ENCODE measurements around the gene MAP4. TPM values are rescaled to one million over a fixed set of nuclear protein-coding genes. Genes with fewer than 3 reads are reported as not detected.

MAP4 gene
- total RNA-seq, 4 donors from 2014 or later: 55.0 to 171 (median 89.3) TPM

DNA sequence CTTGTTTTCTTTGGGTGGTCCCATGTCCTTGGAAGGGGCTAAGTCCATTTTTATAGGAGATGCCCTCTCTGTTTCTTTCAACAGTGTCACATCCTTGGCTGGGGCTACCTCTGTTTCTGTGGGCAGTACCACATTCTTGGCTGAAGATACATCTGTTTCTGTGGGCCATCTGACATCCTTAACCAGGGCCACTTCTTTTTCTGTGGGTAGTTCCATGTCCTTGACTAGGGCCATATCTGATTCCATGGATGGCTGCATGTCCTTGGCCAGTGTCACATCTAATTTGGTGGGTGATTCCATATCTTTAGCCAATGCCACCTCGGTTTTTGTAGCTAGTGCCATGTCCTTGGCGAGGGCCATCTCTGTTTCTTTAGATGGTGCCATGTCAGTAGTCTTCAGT is 99.5 kb downstream of the MAP4 start:
- Histone ChIP-seq H3K27ac (no peak overlapping the region), H3K27me3 (no peaks in the 10 kb centered on the region)
- TF ChIP-seq POLR2A (IDR thresholded peaks at IDR 0.05): no peak
- TF ChIP-seq, protein P1, sequence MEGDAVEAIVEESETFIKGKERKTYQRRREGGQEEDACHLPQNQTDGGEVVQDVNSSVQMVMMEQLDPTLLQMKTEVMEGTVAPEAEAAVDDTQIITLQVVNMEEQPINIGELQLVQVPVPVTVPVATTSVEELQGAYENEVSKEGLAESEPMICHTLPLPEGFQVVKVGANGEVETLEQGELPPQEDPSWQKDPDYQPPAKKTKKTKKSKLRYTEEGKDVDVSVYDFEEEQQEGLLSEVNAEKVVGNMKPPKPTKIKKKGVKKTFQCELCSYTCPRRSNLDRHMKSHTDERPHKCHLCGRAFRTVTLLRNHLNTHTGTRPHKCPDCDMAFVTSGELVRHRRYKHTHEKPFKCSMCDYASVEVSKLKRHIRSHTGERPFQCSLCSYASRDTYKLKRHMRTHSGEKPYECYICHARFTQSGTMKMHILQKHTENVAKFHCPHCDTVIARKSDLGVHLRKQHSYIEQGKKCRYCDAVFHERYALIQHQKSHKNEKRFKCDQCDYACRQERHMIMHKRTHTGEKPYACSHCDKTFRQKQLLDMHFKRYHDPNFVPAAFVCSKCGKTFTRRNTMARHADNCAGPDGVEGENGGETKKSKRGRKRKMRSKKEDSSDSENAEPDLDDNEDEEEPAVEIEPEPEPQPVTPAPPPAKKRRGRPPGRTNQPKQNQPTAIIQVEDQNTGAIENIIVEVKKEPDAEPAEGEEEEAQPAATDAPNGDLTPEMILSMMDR (IDR thresholded peaks at IDR 0.05): no peak

GRCh38 chr3:47916201-47916600 is 100.0 kb downstream of the MAP4 start:
- H3K27me3 ChIP-seq: no peaks in the 10 kb centered on the region
- peaks cover 0 to 79% (median 0%) of the 10 kb centered on the region in 3 donors for H3K36me3 ChIP-seq
- no peak for TF ChIP-seq POLR2A (IDR thresholded peaks at IDR 0.05)
- TF ChIP-seq, protein P1 (IDR thresholded peaks at IDR 0.05): no peak
- H3K27ac ChIP-seq: no peak overlapping the region
- no peak overlapping the region for H3K4me3 ChIP-seq
- no peak for DNase-seq
- no peaks in the 10 kb centered on the region for H3K4me1 ChIP-seq
- no peaks in the 10 kb centered on the region for H3K9me3 ChIP-seq

More for the DNA sequence above, 99.5 kb downstream of the MAP4 start:
- Histone ChIP-seq H3K4me1 (no peaks in the 10 kb centered on the region), H3K9me3 (no peaks in the 10 kb centered on the region), H3K36me3 (peaks cover 0 to 79% (median 0%) of the 10 kb centered on the region in 3 donors), H3K4me3 (no peak overlapping the region)
- DNase-seq: no peak

GRCh38 chr3:47912006-47912504 is 104.2 kb downstream of the MAP4 start:
- no peak for DNase-seq
- no peak overlapping the region for H3K4me3 ChIP-seq
- H3K9me3 ChIP-seq: no peaks in the 10 kb centered on the region
- no peaks in the 10 kb centered on the region for H3K4me1 ChIP-seq
- no peak for TF ChIP-seq POLR2A (IDR thresholded peaks at IDR 0.05)
- TF ChIP-seq, protein P1 (IDR thresholded peaks at IDR 0.05): no peak
- peaks cover 0 to 52% (median 0%) of the 10 kb centered on the region in 3 donors for H3K36me3 ChIP-seq
- H3K27me3 ChIP-seq: no peaks in the 10 kb centered on the region
- H3K27ac ChIP-seq: no peak overlapping the region

DNA sequence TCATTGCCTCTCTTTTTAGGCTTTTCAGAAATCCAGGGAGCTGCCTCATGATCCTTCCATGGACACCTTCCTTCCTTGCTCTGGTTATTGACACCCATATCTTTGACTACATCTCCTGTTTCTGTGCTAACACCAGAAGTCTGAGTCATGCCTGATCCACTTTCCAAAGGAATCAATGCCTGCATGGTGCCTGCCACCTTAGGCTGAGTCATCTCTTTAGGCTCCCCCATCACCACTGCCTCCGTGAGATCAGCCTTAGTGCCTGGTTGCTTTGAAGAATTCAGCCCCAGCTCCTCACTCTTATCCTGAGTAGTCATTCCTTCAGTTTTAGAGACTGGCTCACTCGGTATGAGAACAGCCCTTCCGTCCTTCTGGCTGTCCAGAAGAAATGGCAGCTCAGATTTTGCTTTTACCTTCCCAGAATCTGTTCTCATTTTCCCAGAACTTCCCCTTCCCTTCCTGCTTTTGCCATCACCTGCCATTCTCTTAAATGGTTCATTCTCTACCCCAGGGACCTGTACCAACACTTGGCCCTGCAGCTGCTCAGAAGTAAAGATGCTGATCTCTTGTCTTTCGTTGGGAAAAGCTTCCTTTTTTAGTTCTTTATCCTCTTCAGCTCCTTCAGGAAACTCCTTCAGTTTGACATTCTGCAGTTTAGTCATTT is 105.3 kb downstream of the MAP4 start:
- TF ChIP-seq, protein P1 (IDR thresholded peaks at IDR 0.05): no peak
- no peak for TF ChIP-seq POLR2A (IDR thresholded peaks at IDR 0.05)

DNA sequence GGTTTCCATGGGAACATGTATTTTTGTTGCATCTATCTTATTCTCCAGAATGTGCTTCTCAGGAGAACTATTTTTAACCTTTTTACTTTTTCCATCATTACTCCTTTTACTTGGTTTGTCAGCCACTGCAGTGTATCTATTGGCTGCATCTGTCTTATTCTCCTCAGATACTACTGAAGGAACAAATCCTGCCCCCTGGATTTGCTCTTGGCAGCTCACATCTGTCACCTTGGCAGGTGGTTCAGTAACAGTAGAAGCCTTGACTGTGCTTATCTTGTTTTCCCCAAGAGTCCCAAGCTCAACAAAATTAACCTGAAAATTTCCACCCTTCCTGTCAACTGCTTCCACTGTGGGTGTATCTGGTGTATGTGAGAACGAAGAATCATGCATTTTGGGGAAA is 106.0 kb downstream of the MAP4 start:
- H3K36me3 ChIP-seq: peaks cover 0 to 41% (median 0%) of the 10 kb centered on the region in 3 donors
- no peaks in the 10 kb centered on the region for H3K27me3 ChIP-seq
- TF ChIP-seq POLR2A (IDR thresholded peaks at IDR 0.05): no peak
- TF ChIP-seq, protein P1 (IDR thresholded peaks at IDR 0.05): no peak
- no peaks in the 10 kb centered on the region for H3K9me3 ChIP-seq
- no peak overlapping the region for H3K4me3 ChIP-seq
- no peaks in the 10 kb centered on the region for H3K4me1 ChIP-seq
- H3K27ac ChIP-seq: no peak overlapping the region
- no peak for DNase-seq

More for the DNA sequence above, 105.3 kb downstream of the MAP4 start:
- Histone ChIP-seq H3K36me3 (peaks cover 0 to 46% (median 0%) of the 10 kb centered on the region in 3 donors), H3K9me3 (no peaks in the 10 kb centered on the region), H3K4me1 (no peaks in the 10 kb centered on the region), H3K27me3 (no peaks in the 10 kb centered on the region), H3K27ac (no peak overlapping the region), H3K4me3 (no peak overlapping the region)
- no peak for DNase-seq

Data from Peyer's patch (tissue), 4 donors.